ENCODE measurements around the gene GFOD1.
"Not testable (repeated sequence)": the region's sequence is repeated elsewhere in the genome, so short reads cannot be mapped to it uniquely, and the experiment has no call there.

GFOD1 gene

GRCh38 chr6:13404892-13405254, 82.5 kb downstream of the GFOD1 start:
- no peak for DNase-seq (ENCODE audit: low read depth in 2 of 2)

DNA sequence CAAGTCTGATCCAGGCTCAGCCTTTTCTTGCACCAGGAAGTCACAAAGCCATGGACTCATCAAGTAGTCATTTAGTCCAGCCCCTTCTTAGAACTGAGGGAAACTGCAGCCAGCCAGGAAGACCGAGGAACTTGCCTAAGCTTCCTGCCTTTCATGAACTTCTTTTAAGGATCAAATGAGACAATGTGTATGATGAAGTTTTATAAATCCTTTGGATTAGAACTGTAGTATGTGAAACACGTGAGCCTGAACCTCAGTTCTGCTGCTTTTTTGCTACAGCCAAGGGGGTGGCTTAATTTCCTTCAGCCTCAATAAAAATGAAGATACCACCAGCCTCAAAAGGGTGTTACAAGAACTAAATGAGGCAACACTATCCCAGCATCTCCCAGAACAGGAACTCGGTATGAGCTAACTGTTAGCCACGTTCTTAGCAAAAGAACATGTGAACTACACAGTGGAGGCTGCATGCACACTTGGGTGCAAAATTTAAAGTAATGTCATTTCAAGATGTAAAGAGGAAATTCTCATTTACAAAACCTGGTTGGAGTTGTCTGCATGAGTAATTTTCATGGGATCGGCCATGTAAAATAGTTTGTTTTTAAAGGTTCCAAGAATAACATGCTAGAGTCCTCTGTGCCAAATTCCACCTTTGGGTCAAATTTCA, 83.0 kb downstream of the GFOD1 start:
- no peak for DNase-seq (ENCODE audit: low read depth in 2 of 2)

DNA sequence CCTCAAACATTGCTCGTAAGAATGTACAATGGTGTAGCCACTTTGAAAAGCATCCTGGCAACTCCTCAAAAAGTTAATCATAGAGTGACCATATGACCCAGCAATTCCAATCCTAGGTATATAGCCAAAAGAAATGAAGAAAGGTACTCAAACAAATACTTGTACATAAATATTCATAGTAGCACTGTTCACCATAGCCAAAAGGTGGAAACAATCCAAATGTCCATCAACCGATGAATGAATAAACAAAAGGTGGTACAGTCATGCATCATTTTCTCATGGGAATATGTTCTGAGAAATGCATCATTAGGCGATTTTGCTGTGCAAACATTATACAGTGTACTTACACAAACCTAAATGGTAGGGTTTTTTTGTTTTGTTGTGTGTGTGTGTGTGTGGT, 84.7 kb downstream of the GFOD1 start:
- no peak for DNase-seq (ENCODE audit: low read depth in 2 of 2)

DNA sequence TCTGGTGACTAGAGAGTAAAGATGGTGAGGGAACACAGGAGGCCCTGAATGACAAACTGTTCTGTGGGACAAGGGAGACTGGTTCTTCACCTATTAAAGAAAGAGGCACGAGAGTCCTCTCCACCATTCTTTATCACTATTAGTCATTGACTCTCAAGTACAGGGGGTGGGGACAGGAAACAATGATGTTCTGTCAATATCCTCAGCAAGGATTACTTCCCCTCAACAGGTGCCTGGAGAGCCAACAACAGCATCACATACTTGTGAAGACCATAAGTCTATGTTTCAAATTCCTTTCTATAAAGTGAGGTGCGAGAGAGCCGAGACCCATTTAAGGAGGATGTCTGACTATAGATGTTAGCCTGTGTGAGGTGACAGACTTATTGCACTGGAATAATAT, 86.6 kb downstream of the GFOD1 start:
- DNase-seq (ENCODE audit: low read depth in 2 of 2): no peak

- no peak for DNase-seq (ENCODE audit: low read depth in 2 of 2)
Observed at GRCh38 chr6:13398421-13398994, 88.9 kb downstream of the GFOD1 start.

- no peak for DNase-seq (ENCODE audit: low read depth in 2 of 2)
Observed at GRCh38 chr6:13398069-13398381, 89.4 kb downstream of the GFOD1 start.

DNA sequence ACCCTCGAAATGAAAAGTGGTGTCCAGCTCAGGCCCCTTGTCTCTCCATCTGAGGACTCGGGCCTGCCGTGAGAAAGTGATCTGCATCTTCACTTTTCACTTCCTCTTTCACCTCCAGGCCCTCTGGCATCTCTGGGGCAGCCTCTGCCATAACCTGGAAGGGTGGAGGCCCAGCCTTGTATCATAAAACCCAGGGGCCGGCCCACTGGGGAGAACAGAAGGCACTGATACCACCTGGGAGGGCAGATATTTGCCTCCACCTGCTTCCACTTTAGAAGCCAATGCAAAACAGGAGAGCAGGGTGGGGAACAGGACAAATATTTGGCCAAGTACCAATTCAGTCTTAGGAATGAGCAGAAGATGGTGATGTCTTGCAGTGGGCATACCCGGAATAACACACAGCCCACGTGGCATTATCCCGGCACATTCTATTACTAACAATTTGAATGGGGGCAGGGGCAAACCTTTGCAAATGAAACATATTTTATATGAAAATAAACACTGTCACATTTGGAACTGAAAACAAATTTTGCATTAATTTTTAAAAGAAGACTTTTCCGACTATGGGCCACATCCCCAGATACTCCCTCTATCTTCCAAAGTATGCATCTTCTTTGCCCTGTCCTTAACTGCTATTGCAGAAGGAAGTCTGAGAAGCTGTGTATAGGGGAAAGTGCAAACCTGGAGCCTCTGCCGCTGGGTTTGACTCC, 89.9 kb downstream of the GFOD1 start:
- DNase-seq (ENCODE audit: low read depth in 2 of 2): no peak

GRCh38 chr6:13396241-13396792, 91.1 kb downstream of the GFOD1 start:
- DNase-seq (ENCODE audit: low read depth in 2 of 2): no peak

DNA sequence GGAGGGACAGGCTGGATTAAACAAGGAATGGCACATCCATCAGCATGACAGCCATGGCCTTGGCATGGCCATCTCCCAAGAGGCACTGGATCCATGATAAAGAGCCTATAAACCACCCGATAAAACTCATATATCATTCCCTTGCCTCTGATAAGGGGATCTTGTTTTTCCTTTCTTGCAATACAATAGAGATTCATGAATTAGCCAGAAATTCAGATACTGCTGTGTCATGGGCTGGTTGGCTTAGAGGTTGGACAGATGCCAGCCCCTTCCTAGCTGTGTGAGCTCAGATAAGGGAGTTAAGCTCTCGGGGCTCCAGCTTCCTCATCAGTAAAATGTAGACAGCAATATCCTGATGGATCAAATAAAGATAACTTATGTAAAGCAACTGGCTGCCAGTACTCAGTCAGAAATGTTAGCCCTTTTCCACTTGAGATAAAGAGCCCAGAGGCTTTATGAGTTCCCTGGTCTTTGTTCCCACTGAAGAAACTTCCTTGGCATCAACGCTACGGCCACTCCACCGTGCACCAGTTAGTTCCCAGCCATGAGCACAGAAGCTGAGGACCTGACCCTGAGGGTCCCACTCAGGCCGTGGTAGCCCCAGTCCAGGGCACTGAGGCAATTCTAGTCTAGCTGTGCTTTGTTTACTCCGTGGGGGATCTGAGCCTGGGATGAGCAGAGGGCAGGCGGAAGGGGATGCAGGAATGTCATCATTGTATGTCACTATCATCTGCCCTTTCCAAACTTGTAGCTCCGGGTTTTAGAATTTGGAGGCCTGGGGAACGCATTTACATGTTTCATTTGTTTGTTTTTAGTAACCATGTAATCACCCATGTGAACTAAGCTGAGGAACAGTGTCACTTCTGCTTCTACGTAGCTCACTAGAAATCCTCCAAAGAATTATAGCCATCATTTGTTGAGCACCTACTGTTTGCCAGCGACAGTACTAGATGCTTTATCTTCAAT, 91.8 kb downstream of the GFOD1 start:
- DNase-seq (ENCODE audit: low read depth in 2 of 2): peak; percentile 40 to 62

GRCh38 chr6:13392462-13392861, 94.9 kb downstream of the GFOD1 start:
- no peak for DNase-seq (ENCODE audit: low read depth in 2 of 2)

DNA sequence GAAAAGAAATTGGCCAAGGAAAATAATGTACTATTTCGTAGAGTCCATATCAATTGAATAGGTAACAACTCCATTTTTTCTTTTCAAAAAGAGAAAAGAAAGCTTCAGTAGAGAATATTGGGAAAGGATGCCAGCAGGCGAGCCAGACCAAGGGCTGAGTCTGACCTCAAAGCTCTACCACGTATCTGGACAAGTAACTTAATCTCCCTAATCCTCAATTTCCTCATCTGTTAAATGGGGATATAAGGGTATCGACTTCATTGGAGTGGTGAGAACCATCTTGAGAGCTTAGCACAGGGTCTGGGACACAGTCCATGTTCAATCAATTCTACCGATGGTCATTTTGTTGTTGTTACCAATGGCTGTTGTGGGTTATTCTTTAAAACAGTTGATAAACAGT, 95.9 kb downstream of the GFOD1 start:
- DNase-seq (ENCODE audit: low read depth in 2 of 2): no peak

DNA sequence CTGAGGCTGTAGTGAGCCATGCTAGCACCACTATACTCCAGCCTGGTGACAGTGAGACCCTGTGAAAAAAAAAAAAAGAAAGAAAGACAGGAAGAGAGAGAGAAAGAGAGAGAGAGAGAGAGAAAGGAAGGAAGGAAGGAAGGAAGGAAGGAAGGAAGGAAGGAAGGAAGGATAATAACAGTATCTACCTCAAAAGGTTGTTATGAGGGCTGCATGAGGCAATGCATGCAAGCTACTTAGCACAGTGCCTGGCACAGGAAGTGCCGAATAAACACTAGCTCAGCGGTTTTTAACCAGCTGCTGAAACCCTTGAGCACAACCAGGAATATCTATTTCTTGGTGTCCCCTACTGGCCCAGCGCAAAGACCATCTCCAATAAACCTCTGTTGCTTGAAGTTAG, 96.7 kb downstream of the GFOD1 start:
- no peak for DNase-seq (ENCODE audit: low read depth in 2 of 2)

DNA sequence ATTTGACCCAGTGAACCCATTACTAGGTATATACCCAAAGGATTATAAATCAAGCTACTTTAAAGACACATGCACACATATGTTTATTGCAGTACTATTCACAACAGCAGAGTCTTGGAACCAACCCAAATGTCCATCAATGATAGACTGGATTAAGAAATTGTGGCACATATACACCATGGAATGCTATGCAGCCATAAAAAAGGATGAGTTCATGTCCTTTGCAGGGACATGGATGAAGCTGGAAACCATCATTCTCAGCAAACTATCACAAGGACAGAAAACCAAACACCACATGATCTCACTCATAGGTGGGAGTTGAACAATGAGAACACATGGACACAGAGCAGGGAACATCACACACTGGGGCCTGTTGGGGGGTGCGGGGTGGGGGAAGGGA, 98.2 kb downstream of the GFOD1 start:
- not testable (repeated sequence) for DNase-seq (ENCODE audit: low read depth in 2 of 2)

- DNase-seq (ENCODE audit: low read depth in 2 of 2): not testable (repeated sequence)
Observed at GRCh38 chr6:13388769-13389168, 98.6 kb downstream of the GFOD1 start.

DNA sequence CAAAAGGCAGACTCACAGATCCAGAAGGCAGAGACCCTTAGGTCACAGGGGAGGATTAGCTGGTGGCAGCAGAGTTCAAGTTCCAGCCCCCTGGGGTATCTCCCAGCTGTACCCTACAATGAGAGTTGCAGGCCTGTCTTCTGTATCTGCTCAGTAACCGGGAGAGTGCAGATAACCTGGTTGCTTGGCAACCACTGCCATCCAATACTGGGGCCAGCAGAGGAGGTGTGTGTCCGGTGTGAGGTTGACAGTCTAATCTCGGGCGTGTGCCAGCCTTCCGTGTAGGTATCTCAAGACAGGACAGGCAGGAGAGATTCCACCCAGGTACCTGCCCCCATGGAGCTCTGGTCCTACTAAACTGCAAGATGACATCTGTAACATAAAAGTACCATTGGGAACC, 102.4 kb downstream of the GFOD1 start:
- no peak for DNase-seq (ENCODE audit: low read depth in 2 of 2)

GRCh38 chr6:13384506-13384905, 102.9 kb downstream of the GFOD1 start:
- DNase-seq (ENCODE audit: low read depth in 2 of 2): no peak

DNA sequence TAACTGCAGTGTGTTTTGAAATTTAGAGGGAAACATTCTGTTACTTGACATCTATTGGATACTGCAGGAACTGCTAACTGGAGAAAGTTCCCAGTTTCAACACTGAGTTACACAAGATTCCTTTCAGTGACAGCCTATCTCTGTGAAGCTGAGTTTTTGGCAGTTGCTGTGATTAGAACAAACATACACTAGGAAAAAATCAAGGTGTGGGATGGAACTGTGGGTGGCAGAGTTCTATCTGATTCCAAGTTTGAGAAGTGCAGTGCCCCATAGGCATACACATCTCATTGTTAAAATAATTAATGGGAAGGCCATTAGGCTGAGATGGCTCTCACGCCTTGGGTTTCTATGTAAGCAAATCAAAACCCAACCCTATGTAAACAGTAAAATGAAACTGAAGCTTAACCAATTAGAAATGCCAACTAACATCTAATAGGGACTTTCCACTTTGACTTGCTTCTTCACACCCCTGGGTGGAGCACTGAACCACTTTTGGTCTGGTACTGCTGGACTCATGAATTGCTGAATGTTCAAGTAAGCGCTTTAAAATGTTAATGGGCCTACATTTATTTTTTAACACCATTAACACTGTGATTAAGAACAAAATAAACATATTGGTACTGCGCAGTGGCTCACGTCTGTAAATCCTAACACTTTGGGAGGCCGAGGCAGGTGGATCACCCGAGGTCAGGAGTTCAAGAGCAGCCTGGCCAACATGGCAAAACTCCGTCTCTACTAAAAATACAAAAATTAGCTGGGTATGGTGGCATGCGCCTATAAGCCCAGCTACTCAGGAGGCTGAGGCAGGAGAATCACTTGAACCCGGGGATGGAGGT, 103.9 kb downstream of the GFOD1 start:
- no peak for DNase-seq (ENCODE audit: low read depth in 2 of 2)

GRCh38 chr6:13380761-13381160, 106.6 kb downstream of the GFOD1 start:
- no peak for DNase-seq (ENCODE audit: low read depth in 2 of 2)

DNA sequence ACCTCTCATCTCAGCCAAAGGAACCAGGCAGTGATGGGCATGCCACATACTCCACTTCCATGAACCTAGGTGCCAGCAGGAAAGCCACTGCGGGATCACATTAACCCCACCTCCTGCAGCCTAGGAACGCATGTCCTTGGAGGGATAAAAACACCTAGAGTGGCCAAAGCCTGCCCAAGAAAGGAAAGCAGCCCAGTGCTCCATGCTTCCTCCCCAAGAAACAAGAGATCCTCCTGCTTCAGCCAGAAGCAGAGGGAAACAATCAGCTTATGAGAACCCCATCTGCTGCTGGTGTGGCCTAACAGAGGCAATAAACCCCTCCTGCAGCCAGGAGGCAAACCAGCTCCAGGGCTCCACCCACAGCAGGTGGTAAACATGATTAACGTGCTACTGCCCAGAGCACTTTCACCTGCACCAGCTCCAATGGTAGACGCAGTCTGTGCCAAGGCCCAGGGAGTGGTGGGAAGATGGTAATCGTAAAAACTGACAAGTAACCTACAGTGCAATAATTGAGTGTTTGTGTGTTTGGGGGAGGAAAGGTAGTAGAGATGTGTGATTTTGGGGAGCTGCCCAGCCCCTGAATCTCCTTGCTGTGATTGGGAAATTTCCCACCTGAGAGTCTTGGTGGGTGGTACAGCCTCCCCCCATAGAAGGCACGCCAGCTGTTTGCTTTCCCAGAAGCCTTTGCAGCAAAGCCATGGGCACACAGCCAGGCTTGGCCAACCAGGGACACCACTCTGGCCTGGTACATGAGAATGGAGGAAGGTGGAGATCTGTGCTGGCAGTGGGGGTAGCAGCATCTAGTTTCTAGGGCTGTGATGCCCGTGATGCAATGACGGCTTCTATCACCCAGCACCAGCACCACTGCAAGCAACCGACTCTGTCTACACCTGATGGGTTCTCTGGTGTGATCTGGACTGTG, 108.5 kb downstream of the GFOD1 start:
- no peak for DNase-seq (ENCODE audit: low read depth in 2 of 2)

All from fibroblast of skin of left biceps (primary cell).